Psoas muscle (tissue), 8 donors: ENCODE results near the gene ATP23. TPM values are rescaled to one million over a fixed set of nuclear protein-coding genes. Genes with fewer than 3 reads are reported as not detected.

Experiments used
- ATAC-seq, 4 donors: fragments of 200-7000 bp; cut with Tn5 transposase; one replicate each; pipeline ENCODE4 v1.9.1; 2020; ENCODE audit warnings: moderate library complexity in 3 of 4, mild to moderate bottlenecking in 2 of 4
- DNase-seq, 2 donors: peaks; one replicate each; pipeline ENCODE4 v3.0.0-alpha.2; 2020
- H3K27ac ChIP-seq: fragments of 200-600 bp; one replicate; pipeline ENCODE4 v1.8.0; 2022
- H3K27me3 ChIP-seq, 3 donors: fragments of 200-600 bp in 1 of 3; one replicate each; pipeline versions ENCODE4 v1.6.1 to v1.8.0; 2013 to 2022; ENCODE audit warnings: low read length in 2 of 3, mild to moderate bottlenecking in 2 of 3, moderate library complexity in 1 of 3; ENCODE audit not compliant: insufficient read depth in 3 of 3
- H3K36me3 ChIP-seq, 2 donors: fragments of 200-600 bp in 1 of 2; one replicate each; pipeline versions ENCODE4 v1.6.1 to v1.8.0; 2013 to 2022; ENCODE audit warnings: low read depth in 1 of 2, mild to moderate bottlenecking in 1 of 2, moderate library complexity in 1 of 2; ENCODE audit not compliant: insufficient read depth in 1 of 2
- H3K4me1 ChIP-seq: fragments of 200-600 bp; one replicate; pipeline ENCODE4 v1.8.0; 2022
- H3K4me3 ChIP-seq: fragments of 200-600 bp; one replicate; pipeline ENCODE4 v1.8.0; 2022; ENCODE audit warnings: mild to moderate bottlenecking
- H3K9me3 ChIP-seq: fragments of 200-600 bp; one replicate; pipeline ENCODE4 v1.8.0; 2022
- CTCF ChIP-seq: fragments of 200-600 bp; IDR thresholded peaks from one replicate; pipeline ENCODE4 v1.8.0; 2022; ENCODE audit warnings: antibody characterized with exemption
- WGBS, 3 donors: extraction: QIAGEN DNeasy Blood & Tissue Kit; methylation state at CpG; one replicate each; pipeline versions ENCODE4 v1.1.6 to v1.1.7; 2013; 5-methylcytosine and 5-hydroxymethylcytosine counted together
- intact Hi-C, 2 donors: fragments of 100-400 bp; cut with DNase I; formaldehyde crosslinking; loops; one replicate each; pipeline versions ENCODE4 v1.11.0 to v1.14.2; 2022
- polyA plus RNA-seq, 3 donors: library from polyadenylated mRNA; stranded (reverse); fragments of 200-250 nt; gene quantifications; one replicate each; pipeline ENCODE4 v1.2.3, GENCODE V29; 2013
- total RNA-seq, 4 donors: library from RNA; stranded (reverse); fragmentation: NEBNext Ultra II Directional in 2 of 4; extraction: Animal tissue kit (Norgen Biotek cat#: 25700) in 2 of 4; gene quantifications; one replicate each; pipeline versions ENCODE4 v1.2.1 to v1.2.4, GENCODE V29; 2021 to 2023
- donor health status: healthy with polysubstance abuse.
- donor health status: DM: no; HTN: no; CAD: no; lungs with moderate emphysema.
- donor health status: Bipolar disorder and iron deficiency.
- donor health status: healthy.
- donor health status: DM: yes; HTN: yes; CAD: no.
- donor health status: DM: no; HTN: no; CAD: no.
- donor health status: DM: no; HTN: no; CAD: no.
- donor health status: DM: yes; HTN: yes; CAD: no.

The ATP23 gene
- total and polyA plus RNA-seq, 7 donors, result 6.3 to 28.8 (median 8.7) TPM

GRCh38 chr12:57897286-57897974, 43.9 kb upstream of the ATP23 start:
- no peak for TF ChIP-seq CTCF
- Histone ChIP-seq H3K4me1 (peaks cover 63% of the 10 kb centered on the region), H3K36me3 (no peaks in the 10 kb centered on the region), H3K27me3 (no peaks in the 10 kb centered on the region), H3K4me3 (peak overlapping the region; percentile 80), H3K9me3 (no peaks in the 10 kb centered on the region), H3K27ac (peak overlapping the region; percentile 94)
- intact Hi-C loops, result no loop called here
- ATAC-seq, result no peak
- 63 to 69% (median 68%) methylated on average over 10 of the region's 10 CpGs for WGBS, 3 donors
- no peak for DNase-seq

GRCh38 chr12:57898308-57898970, 42.9 kb upstream of the ATP23 start:
- no peak for TF ChIP-seq CTCF
- H3K4me3 ChIP-seq, result peak overlapping the region; percentile 23
- H3K36me3 ChIP-seq, result no peaks in the 10 kb centered on the region
- peaks cover 53% of the 10 kb centered on the region for H3K4me1 ChIP-seq
- no peak for DNase-seq
- WGBS, 3 donors, result 39 to 61% (median 52%) methylated on average over 5 of the region's 5 CpGs
- intact Hi-C loops, result loop anchor here in 1 of 2 donors (2.0 kb wide), 1 partner anchor 66 kb away; no protein-coding TSS in a partner anchor
- no peaks in the 10 kb centered on the region for H3K27me3 ChIP-seq
- no peaks in the 10 kb centered on the region for H3K9me3 ChIP-seq
- ATAC-seq, result peak in 1 of 4 donors; percentile 40
- H3K27ac ChIP-seq, result peak overlapping the region; percentile 94

GRCh38 chr12:57899010-57899662, 42.2 kb upstream of the ATP23 start:
- H3K36me3 ChIP-seq, result no peaks in the 10 kb centered on the region
- H3K27ac ChIP-seq, result peak overlapping the region; percentile 94
- peak overlapping the region; percentile 23 for H3K4me3 ChIP-seq
- TF ChIP-seq CTCF, result no peak
- H3K9me3 ChIP-seq, result no peaks in the 10 kb centered on the region
- intact Hi-C loops, result loop anchor here in 1 of 2 donors (2.0 kb wide), 1 partner anchor 66 kb away; no protein-coding TSS in a partner anchor
- 33 to 42% (median 38%) methylated on average over 10 of the region's 10 CpGs for WGBS, 3 donors
- peak; percentile 47 to 83 for DNase-seq
- peak; percentile 70 to 82 (median 80) for ATAC-seq
- H3K4me1 ChIP-seq, result peaks cover 46% of the 10 kb centered on the region
- no peaks in the 10 kb centered on the region for H3K27me3 ChIP-seq

GRCh38 chr12:57902478-57902969, 38.8 kb upstream of the ATP23 start:
- ATAC-seq (no peak), DNase-seq (no peak)
- H3K36me3 ChIP-seq, result no peaks in the 10 kb centered on the region
- TF ChIP-seq CTCF, result no peak
- no peak overlapping the region for H3K4me3 ChIP-seq
- H3K4me1 ChIP-seq, result peaks cover 17% of the 10 kb centered on the region
- WGBS, 3 donors, result 76 to 80% (median 78%) methylated on average over 3 of the region's 3 CpGs
- no peaks in the 10 kb centered on the region for H3K9me3 ChIP-seq
- no peak overlapping the region for H3K27ac ChIP-seq
- intact Hi-C loops, result no loop called here
- H3K27me3 ChIP-seq, result no peaks in the 10 kb centered on the region
